Measurements from ENCODE around the gene NAGPA. TPM values are rescaled to one million over a fixed set of nuclear protein-coding genes. Genes with fewer than 3 reads are reported as not detected.

Gene NAGPA
- total RNA-seq, 1 donor from 2014 or later: 11.6 TPM

DNA sequence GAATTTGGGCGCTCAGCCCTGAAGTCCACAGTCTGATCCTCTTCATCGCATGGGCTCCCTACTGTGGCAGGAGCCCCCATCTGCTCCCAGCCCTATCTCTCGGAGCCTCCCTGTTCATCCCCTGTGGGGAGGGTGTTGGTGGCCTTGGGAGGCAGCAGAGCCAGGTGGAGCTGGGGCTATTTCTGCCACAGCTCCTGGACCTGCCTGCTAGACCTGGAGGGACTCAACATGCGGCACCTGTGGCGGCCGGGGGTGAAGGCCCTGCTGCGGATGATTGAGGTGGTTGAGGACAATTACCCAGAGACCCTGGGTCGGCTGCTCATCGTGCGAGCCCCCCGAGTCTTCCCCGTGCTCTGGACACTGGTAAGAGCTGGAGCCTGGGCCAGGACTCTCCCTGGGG is 30.5 kb downstream of the NAGPA start:
- DNase-seq (ENCODE audit: low spot score): no peak
- no peak overlapping the region for H3K27ac Mint-ChIP-seq
- intact Hi-C loops (cut with micrococcal nuclease): no loop called here
- H3K36me3 Mint-ChIP-seq (ENCODE audit: low read depth): no peaks in the 10 kb centered on the region
- H3K9me3 Mint-ChIP-seq: no peaks in the 10 kb centered on the region
- H3K4me1 Mint-ChIP-seq (ENCODE audit: low read depth): no peaks in the 10 kb centered on the region
- no peaks in the 10 kb centered on the region for H3K27me3 Mint-ChIP-seq (ENCODE audit: insufficient read depth)
- H3K4me3 Mint-ChIP-seq: no peak overlapping the region

DNA sequence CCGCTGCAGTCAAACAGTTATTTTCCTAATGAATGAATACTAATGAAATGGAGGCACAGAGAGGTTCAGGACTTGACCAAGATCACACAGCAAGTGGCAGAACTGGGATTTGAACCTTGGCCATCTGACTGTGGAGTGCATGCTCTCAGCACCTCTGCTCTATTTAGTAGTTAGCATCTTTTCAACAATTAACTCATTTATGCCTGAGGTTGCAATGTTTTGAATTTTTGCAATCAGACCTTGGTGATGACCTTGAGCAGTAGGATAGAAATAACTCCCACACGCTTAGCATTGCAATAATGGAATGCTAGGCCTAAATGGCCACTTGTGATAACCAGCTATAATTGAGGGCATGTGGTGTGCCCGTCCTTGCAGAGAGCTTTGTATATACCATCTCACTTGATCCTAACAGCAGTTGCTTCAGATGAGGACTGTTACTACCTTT is 31.0 kb downstream of the NAGPA start:
- no peak for DNase-seq (ENCODE audit: low spot score)

DNA sequence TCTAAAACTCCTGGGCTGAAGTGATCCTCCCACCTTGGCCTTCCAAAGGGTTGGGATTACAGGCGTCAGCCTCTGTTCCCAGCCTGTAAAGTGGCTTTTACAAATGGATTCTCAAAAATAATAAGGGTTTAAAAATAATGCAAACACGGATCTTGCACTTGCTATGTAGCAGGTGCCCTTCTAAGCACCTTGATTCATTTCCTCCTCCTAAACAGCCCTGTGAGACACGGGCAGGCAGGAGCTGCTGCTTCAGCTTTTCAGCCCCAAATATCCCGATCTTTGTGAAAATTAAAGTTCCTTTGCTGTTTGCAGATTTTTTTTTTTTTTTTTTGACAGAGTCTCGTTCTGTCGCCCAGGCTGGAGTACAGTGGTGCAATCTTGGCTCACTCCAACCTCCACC is 31.7 kb downstream of the NAGPA start:
- Mint-ChIP-seq H3K27ac (no peak overlapping the region), H3K36me3 (ENCODE audit: low read depth) (no peaks in the 10 kb centered on the region), H3K4me3 (no peak overlapping the region), H3K4me1 (ENCODE audit: low read depth) (no peaks in the 10 kb centered on the region), H3K27me3 (ENCODE audit: insufficient read depth) (no peaks in the 10 kb centered on the region), H3K9me3 (no peaks in the 10 kb centered on the region)
- DNase-seq (ENCODE audit: low spot score): no peak
- intact Hi-C loops (cut with micrococcal nuclease): no loop called here

More for the DNA sequence above, 31.0 kb downstream of the NAGPA start:
- no peaks in the 10 kb centered on the region for H3K36me3 Mint-ChIP-seq (ENCODE audit: low read depth)
- intact Hi-C loops (cut with micrococcal nuclease): no loop called here
- H3K4me3 Mint-ChIP-seq: no peak overlapping the region
- no peaks in the 10 kb centered on the region for H3K27me3 Mint-ChIP-seq (ENCODE audit: insufficient read depth)
- no peaks in the 10 kb centered on the region for H3K9me3 Mint-ChIP-seq
- no peak overlapping the region for H3K27ac Mint-ChIP-seq
- H3K4me1 Mint-ChIP-seq (ENCODE audit: low read depth): no peaks in the 10 kb centered on the region

DNA sequence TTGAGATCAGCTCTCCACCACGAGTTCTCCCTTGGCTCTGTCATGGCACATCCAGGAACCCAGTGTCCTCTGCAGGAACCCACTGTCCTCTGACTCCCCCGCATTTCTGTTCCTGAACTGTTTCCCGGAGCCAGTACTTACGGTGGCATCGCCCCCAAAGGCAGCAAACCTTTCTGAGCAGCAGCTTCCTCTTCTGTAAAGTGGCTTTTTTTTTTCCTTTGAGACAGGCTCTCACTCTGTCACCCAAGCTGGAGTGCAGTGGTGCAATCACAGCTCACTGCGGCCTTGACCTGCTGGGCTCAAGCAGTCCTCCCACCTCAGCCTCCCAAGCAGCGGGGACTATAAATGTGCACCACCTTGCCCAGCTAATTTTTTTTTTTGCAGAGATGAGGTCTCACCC is 32.2 kb downstream of the NAGPA start:
- no peaks in the 10 kb centered on the region for H3K4me1 Mint-ChIP-seq (ENCODE audit: low read depth)
- H3K27me3 Mint-ChIP-seq (ENCODE audit: insufficient read depth): no peaks in the 10 kb centered on the region
- H3K36me3 Mint-ChIP-seq (ENCODE audit: low read depth): no peaks in the 10 kb centered on the region
- intact Hi-C loops (cut with micrococcal nuclease): no loop called here
- H3K4me3 Mint-ChIP-seq: no peak overlapping the region
- H3K9me3 Mint-ChIP-seq: no peaks in the 10 kb centered on the region
- no peak overlapping the region for H3K27ac Mint-ChIP-seq
- DNase-seq (ENCODE audit: low spot score): no peak

DNA sequence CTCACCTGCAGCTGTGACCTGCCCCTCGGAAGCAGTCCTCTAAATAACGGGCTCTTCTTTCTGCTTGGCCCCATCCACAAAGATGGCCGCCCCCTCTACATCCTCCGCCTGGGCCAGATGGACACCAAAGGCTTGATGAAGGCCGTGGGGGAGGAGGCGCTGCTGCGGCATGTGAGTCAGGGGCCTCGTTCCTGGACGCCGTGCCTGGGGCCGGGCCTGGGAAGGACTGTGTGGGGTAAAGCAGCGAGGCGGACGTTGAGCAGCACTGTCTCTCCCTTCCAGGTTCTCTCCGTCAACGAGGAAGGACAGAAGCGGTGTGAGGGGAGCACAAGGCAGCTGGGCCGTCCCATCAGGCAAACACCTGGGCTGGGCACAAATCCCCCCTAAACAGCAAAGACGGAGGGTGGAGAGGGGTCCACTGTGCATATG is 33.1 kb downstream of the NAGPA start:
- Mint-ChIP-seq H3K4me1 (ENCODE audit: low read depth) (no peaks in the 10 kb centered on the region), H3K4me3 (no peak overlapping the region), H3K36me3 (ENCODE audit: low read depth) (no peaks in the 10 kb centered on the region), H3K9me3 (no peaks in the 10 kb centered on the region), H3K27ac (no peak overlapping the region), H3K27me3 (ENCODE audit: insufficient read depth) (no peaks in the 10 kb centered on the region)
- no peak for DNase-seq (ENCODE audit: low spot score)
- intact Hi-C loops (cut with micrococcal nuclease): no loop called here

DNA sequence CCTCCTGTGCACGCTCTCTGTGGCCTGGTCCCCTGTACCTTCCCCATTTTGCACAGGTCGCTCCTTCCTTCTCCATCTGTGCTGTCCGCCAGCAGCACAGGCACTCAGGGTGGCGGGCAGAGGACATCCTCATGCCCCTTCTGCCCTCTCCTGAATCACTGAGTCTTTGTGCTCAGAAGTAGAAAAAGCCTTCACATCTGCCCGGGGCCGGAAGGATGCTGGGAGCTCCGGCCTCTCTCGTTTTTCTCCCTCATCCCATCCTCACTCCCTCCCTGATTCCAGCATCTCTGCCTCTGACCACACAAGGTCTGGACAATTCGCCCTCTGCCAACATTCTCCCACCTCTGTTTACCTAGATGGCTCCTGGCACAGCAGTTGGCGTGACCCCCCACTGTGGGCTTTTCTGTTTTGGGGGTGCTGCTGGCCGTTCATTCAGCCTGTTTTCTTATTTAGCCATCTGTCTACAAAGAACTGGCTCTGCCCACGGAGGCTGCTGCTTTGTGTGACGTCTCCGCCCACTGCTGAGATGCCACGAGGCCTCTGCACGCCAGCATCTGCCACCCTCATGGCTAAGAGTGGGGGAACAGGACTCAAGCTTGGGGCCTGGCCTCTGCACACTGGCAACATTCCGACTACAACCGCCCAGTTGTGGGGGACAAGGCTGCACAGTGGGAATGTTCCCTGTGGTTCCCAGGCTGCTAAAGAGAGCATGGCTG is 38.9 kb downstream of the NAGPA start:
- intact Hi-C loops (cut with micrococcal nuclease): no loop called here
- H3K4me3 Mint-ChIP-seq: no peak overlapping the region

GRCh38 chr16:4991754-4992153 is 42.0 kb downstream of the NAGPA start:
- intact Hi-C loops (cut with micrococcal nuclease): no loop called here
- DNase-seq (ENCODE audit: low spot score): no peak
- Mint-ChIP-seq H3K4me1 (ENCODE audit: low read depth) (no peaks in the 10 kb centered on the region), H3K27me3 (ENCODE audit: insufficient read depth) (peaks cover 26% of the 10 kb centered on the region), H3K27ac (no peak overlapping the region), H3K9me3 (no peaks in the 10 kb centered on the region), H3K4me3 (no peak overlapping the region), H3K36me3 (ENCODE audit: low read depth) (no peaks in the 10 kb centered on the region)

More for the DNA sequence above, 38.9 kb downstream of the NAGPA start:
- Mint-ChIP-seq H3K27ac (no peak overlapping the region), H3K4me1 (ENCODE audit: low read depth) (no peaks in the 10 kb centered on the region), H3K36me3 (ENCODE audit: low read depth) (no peaks in the 10 kb centered on the region), H3K9me3 (no peaks in the 10 kb centered on the region), H3K27me3 (ENCODE audit: insufficient read depth) (peaks cover 7% of the 10 kb centered on the region)
- no peak for DNase-seq (ENCODE audit: low spot score)

- intact Hi-C loops (cut with micrococcal nuclease): no loop called here
- Mint-ChIP-seq H3K9me3 (no peaks in the 10 kb centered on the region), H3K27me3 (ENCODE audit: insufficient read depth) (peaks cover 35% of the 10 kb centered on the region)
These were observed 43.3 kb downstream of the NAGPA start for GRCh38 chr16:4990415-4990814.

DNA sequence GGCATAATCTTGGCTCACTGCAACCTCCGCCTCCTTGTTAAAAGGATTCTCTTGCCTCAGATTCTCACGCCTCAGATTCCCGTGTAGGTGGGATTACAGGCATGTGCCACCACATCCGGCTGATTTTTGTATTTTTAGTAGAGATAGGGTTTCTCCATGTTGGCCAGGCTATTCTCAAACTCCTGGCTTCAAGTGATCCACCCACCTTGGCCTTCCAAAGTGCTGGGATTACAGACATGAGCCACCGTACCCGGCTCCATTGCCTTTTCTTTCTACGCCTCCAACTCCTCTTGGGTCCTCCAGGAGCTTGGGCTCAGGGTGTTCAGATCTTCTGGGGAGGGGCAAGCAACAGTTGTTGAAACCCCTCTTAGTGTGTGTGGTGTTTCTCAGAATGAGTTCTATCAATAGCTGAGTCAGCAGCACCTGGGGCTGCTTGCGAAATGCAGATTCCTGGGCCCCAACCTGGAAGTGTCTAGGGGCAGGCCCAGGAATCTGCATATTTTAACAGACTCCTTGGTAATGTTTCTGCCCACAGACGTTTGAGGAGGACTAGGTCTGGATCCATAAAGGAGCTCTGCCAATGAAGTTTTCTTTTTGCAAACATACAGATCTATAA is 44.2 kb downstream of the NAGPA start:
- Mint-ChIP-seq H3K27ac (no peak overlapping the region), H3K4me3 (no peak overlapping the region), H3K9me3 (no peaks in the 10 kb centered on the region), H3K4me1 (ENCODE audit: low read depth) (no peaks in the 10 kb centered on the region), H3K36me3 (ENCODE audit: low read depth) (no peaks in the 10 kb centered on the region), H3K27me3 (ENCODE audit: insufficient read depth) (peaks cover 35% of the 10 kb centered on the region)
- no peak for DNase-seq (ENCODE audit: low spot score)
- intact Hi-C loops (cut with micrococcal nuclease): no loop called here

More at GRCh38 chr16:4990415-4990814, 43.3 kb downstream of the NAGPA start:
- DNase-seq (ENCODE audit: low spot score): no peak
- no peak overlapping the region for H3K4me3 Mint-ChIP-seq
- no peak overlapping the region for H3K27ac Mint-ChIP-seq
- no peaks in the 10 kb centered on the region for H3K4me1 Mint-ChIP-seq (ENCODE audit: low read depth)
- no peaks in the 10 kb centered on the region for H3K36me3 Mint-ChIP-seq (ENCODE audit: low read depth)

DNA sequence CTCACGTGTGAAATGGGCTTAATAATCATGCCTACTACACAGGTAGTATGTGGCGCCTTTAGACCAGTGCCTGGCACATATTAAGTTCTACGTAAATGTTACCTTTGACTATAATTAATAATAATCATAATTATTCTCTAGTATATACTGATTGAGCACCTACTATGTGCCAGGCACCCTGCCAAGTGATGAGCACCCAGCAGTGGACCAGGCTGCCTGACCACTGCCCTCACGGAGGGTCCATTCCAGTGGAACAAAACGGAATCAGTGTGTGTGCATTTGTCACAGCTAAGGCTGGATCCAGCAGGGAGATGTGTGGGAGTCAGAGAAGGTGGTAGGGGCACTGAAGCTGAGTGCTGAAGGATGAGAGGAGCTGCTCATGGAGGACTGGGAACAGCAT is 45.1 kb downstream of the NAGPA start:
- Mint-ChIP-seq H3K9me3 (no peaks in the 10 kb centered on the region), H3K27me3 (ENCODE audit: insufficient read depth) (peaks cover 41% of the 10 kb centered on the region), H3K4me1 (ENCODE audit: low read depth) (no peaks in the 10 kb centered on the region), H3K27ac (no peak overlapping the region), H3K36me3 (ENCODE audit: low read depth) (no peaks in the 10 kb centered on the region), H3K4me3 (no peak overlapping the region)
- no peak for DNase-seq (ENCODE audit: low spot score)
- intact Hi-C loops (cut with micrococcal nuclease): no loop called here

- no peak for DNase-seq (ENCODE audit: low spot score)
- H3K4me1 Mint-ChIP-seq (ENCODE audit: low read depth): no peaks in the 10 kb centered on the region
- H3K27me3 Mint-ChIP-seq (ENCODE audit: insufficient read depth): peaks cover 41% of the 10 kb centered on the region
- intact Hi-C loops (cut with micrococcal nuclease): no loop called here
- H3K9me3 Mint-ChIP-seq: no peaks in the 10 kb centered on the region
- no peaks in the 10 kb centered on the region for H3K36me3 Mint-ChIP-seq (ENCODE audit: low read depth)
- no peak overlapping the region for H3K27ac Mint-ChIP-seq
- H3K4me3 Mint-ChIP-seq: no peak overlapping the region
These were observed 46.0 kb downstream of the NAGPA start for GRCh38 chr16:4987580-4988374.

GRCh38 chr16:4987250-4987579 is 46.5 kb downstream of the NAGPA start:
- no peak for DNase-seq (ENCODE audit: low spot score)

More at GRCh38 chr16:4987250-4987579, 46.5 kb downstream of the NAGPA start:
- Mint-ChIP-seq H3K9me3 (no peaks in the 10 kb centered on the region), H3K4me3 (no peak overlapping the region), H3K27ac (no peak overlapping the region), H3K27me3 (ENCODE audit: insufficient read depth) (peaks cover 41% of the 10 kb centered on the region), H3K36me3 (ENCODE audit: low read depth) (no peaks in the 10 kb centered on the region), H3K4me1 (ENCODE audit: low read depth) (no peaks in the 10 kb centered on the region)
- intact Hi-C loops (cut with micrococcal nuclease): no loop called here

All from activated T-helper 1 cell treated with anti-CD3 and anti-CD28 coated beads, Interleukin-12 subunit alpha, Interleukin-12 subunit beta, Interleukin-2, Interleukin-4 antibody, amounts not matched to agents 30 ng/mL and 10 ng/mL and 1 ng/mL, durations not matched to agents 14 hours and 24 hours and 36 hours (primary cell).